GM10248 (cell line): ENCODE data around the gene FBXL22.
"Not testable (repeated sequence)": the region's sequence is repeated elsewhere in the genome, so short reads cannot be mapped to it uniquely, and the experiment has no call there.

ENCODE experiments used
- CTCF ChIA-PET: fragments of 300-600 bp; sonication (Branson Sonifier 250); formaldehyde crosslinking; extraction: SDS; loops from one replicate; lab custom pipeline; 2021; ENCODE audit warnings: antibody characterized with exemption; lab: Yijun Ruan, JAX
- POLR2A ChIA-PET: fragments of 350-650 bp; sonication (Branson Sonifier 250); formaldehyde crosslinking; extraction: SDS; loops from one replicate; lab custom pipeline; 2020; ENCODE audit warnings: antibody characterized with exemption; lab: Yijun Ruan, JAX
- DNase-seq: peaks from one replicate; pipeline ENCODE4 v3.0.0; 2012; ENCODE audit errors: extremely low spot score
- CTCF ChIP-seq: IDR thresholded peaks from 2 replicates; pipeline ENCODE4 v1.5.1; 2012; ENCODE audit warnings: mild to moderate bottlenecking, low read depth; ENCODE audit errors: extremely low read depth, missing control alignments, control extremely low read depth

Gene FBXL22

GRCh38 chr15:63612300-63612699 lies 15.1 kb downstream of the FBXL22 start:
- ChIA-PET CTCF (interaction anchor here (1.2 to 9.7 kb wide), 7 partner anchors 11 to 480 kb away, joined by 3 to 86 read pairs (median 6); no protein-coding TSS in a partner anchor), POLR2A (no interaction called here)
- DNase-seq, result no peak
- TF ChIP-seq CTCF, result no peak

GRCh38 chr15:63615935-63616334 lies 18.7 kb downstream of the FBXL22 start:
- DNase-seq, result no peak
- no peak for TF ChIP-seq CTCF
- POLR2A ChIA-PET, result interaction anchor here (0.5 kb wide), 1 partner anchor 87 kb away, joined by 3 read pairs; no protein-coding TSS in a partner anchor
- CTCF ChIA-PET, result interaction anchor here (1.2 to 2.5 kb wide), 2 partner anchors 16 to 149 kb away, joined by 4 to 9 read pairs; no protein-coding TSS in a partner anchor

DNA sequence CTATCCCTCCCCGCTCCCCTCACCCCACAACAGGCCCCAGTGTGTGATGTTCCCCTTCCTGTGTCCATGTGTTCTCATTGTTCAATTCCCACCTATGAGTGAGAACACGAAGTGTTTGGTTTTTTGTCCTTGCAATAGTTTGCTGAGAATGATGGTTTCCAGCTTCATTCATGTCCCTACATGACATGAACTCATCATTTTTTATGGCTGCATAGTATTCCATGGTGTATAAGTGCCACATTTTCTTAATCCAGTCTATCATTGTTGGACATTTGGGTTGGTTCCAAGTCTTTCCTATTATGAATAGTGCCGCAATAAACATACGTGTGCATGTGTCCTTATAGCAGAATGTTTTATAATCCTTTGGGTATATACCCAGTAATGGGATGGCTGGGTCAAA lies 20.0 kb downstream of the FBXL22 start:
- POLR2A ChIA-PET, CTCF ChIA-PET, DNase-seq: not testable (repeated sequence)

DNA sequence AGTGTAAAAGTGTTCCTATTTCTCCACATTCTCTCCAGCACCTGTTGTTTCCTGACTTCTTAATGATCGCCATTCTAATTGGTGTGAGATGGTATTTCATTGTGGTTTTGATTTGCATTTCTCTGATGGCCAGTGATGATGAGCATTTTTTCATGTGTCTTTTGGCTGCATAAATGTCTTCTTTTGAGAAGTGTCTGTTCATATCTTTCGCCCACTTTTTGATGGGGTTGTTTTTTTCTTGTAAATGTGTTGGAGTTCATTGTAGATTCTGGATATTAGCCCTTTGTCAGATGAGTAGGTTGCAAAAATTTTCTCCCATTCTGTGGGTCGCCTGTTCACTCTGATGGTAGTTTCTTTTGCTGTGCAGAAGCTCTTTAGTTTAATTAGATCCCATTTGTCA lies 20.4 kb downstream of the FBXL22 start:
- DNase-seq, CTCF ChIA-PET, POLR2A ChIA-PET: not testable (repeated sequence)

DNA sequence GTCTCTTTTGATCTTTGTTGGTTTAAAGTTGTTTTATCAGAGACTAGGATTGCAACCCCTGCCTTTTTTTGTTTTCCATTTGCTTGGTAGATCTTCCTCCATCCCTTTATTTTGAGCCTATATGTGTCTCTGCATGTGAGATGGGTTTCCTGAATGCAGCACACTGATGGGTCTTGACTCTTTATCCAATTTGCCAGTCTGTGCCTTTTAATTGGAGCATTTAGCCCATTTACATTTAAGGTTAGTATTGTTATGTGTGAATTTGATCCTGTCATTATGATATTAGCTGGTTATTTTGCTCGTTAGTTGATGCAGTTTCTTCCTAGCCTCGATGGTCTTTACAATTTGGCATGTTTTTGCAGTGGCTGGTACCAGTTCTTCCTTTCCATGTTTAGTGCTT lies 23.6 kb downstream of the FBXL22 start:
- DNase-seq, POLR2A ChIA-PET, CTCF ChIA-PET: not testable (repeated sequence)

DNA sequence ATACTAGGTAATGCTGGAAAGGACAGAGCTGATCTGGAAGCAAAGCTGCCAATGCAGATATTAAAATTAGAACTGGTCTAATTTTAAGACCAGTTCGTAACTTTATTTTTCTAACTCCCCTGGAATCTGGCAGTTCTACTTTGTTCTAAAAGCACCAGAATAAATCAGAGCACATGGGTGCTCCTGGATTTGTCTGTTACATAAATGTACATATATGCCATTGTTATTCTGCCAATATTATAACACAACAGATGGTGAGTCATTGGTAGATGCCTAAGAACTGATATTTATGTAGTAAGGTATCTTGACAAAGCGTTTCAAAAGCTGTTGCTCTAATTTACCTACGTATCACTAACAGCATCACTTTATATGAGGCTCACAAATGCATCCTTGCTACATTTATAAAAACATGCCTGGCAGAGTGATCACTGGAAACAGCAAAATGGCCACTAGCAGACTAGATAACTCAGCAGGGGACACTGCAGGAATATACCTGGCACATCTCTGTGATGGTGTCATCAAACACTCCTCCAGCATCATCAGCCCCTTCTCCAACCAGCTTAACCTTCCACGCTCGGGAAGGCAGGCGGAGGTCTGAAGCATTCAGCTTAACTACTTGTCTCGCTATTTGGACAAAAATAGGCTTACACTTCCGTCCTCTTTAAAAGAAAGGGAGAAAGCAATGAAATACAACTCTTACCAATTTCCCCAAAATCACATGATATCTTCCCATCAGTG lies 26.2 kb downstream of the FBXL22 start:
- no peak for TF ChIP-seq CTCF
- ChIA-PET POLR2A (no interaction called here), CTCF (interaction anchor here (1.1 to 3.4 kb wide), 3 partner anchors 10 to 157 kb away, joined by 3 to 17 read pairs (median 4); no protein-coding TSS in a partner anchor)
- no peak for DNase-seq

DNA sequence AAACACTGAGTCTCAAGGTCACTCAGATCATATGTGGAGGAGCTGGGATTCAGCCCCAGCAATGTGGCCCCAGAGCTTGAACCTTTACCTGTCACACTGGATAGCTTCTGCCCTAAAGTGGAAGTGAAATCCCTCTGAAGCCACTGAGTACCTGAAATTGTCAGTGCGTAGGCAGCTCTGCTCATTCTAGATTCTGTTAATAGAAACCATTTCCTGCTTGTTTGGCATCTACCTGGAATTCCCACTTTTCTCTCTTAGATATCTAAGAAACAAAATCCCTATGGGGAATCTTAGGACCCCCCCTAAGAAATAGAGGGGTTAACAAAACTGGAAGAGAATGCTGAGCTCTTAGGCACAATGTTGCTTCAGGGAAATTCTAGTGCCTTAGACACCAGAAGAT lies 29.8 kb downstream of the FBXL22 start:
- CTCF ChIA-PET, result interaction anchor here (1.1 to 8.1 kb wide), 10 partner anchors 9 to 319 kb away, joined by 3 to 58 read pairs (median 4); no protein-coding TSS in a partner anchor
- TF ChIP-seq CTCF, result no peak
- POLR2A ChIA-PET, result no interaction called here
- DNase-seq, result peak; percentile 60

DNA sequence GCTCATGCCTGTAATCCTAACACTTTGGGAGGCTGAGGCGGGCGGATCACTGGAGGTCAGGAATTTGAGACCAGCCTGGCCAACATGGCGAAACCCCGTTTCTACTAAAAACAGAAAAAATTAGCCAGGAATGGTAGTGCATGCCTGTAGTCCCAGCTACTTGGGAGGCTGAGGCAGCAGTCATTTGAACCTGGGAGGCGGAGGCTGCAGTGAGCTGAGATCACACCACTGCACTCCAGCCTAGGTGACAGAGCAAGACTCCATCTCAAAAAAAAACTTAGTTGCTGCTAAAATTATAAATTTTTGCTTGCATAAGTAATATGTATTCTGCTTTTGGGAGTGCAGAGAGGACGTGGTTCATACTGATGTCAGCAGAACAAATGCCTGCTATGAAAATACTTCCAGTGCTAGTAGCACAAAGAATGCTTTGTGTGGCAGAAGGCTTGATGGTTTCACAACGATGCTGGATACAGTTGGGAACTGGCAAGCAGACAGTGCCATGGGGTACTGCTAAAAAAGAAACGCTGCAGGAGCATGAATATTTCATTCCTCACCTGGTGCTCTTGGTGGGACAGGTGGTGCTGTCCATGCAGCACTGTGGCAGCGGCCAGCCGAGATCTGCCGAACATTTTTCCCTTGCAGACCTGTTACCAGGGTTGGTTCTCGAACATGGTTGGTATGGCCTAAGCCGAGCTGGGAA lies 31.1 kb downstream of the FBXL22 start:
- CTCF ChIA-PET, result interaction anchor here (1.2 to 8.1 kb wide), 9 partner anchors 9 to 401 kb away, joined by 3 to 58 read pairs (median 4); no protein-coding TSS in a partner anchor
- no peak for TF ChIP-seq CTCF
- POLR2A ChIA-PET, result interaction anchor here (0.7 kb wide), 1 partner anchor 13 kb away, joined by 3 read pairs; no protein-coding TSS in a partner anchor
- DNase-seq, result no peak
